Astrocyte (in vitro differentiated cells and primary cell): ENCODE data around the gene RGS4.

Experiments
- CTCF ChIP-seq: IDR thresholded peaks from 2 replicates; pipeline ENCODE4 v1.5.1; 2011; ENCODE audit warnings: low read depth, mild to moderate bottlenecking, inconsistent platforms, low read length, moderate library complexity; ENCODE audit not compliant: insufficient read depth
- EZH2 ChIP-seq: IDR thresholded peaks from 2 replicates; pipeline ENCODE4 v1.6.1; 2012; ENCODE audit warnings: mild to moderate bottlenecking, low read length, inconsistent platforms; ENCODE audit not compliant: insufficient read depth

GRCh38 chr1:163069655-163070277 is 605 bp downstream of the RGS4 start:
- TF ChIP-seq EZH2 (no peak), CTCF (no peak)
